H1 (cell line): ENCODE results near the gene STX17. TPM values are rescaled to one million over a fixed set of nuclear protein-coding genes. Genes with fewer than 3 reads are reported as not detected.

Experiments
- CTCF ChIA-PET: fragments of 300-600 bp; sonication (Branson Sonifier 250); formaldehyde crosslinking; loops from one replicate; lab custom pipeline; 2021; ENCODE audit not compliant: partially characterized antibody; lab: Charles Lee
- POLR2A ChIA-PET: fragments of 300-600 bp; sonication (Branson Sonifier 250); formaldehyde crosslinking; loops from one replicate; lab custom pipeline; 2021; ENCODE audit warnings: inconsistent platforms; ENCODE audit not compliant: partially characterized antibody; lab: Charles Lee
- DNase-seq, 2 experiments: peaks; one replicate each; pipeline versions ENCODE4 v3.0.0 to v3.0.0-alpha.2; 2010 to 2022; ENCODE audit warnings: low spot score in 2 of 2, low read depth in 1 of 2, mixed read lengths in 1 of 2
- FAIRE-seq: peaks from 2 replicates; lab custom pipeline; 2011; peaks lifted over from hg19 to GRCh38; lab: Jason Lieb, UNC
- H2AFZ ChIP-seq: 2 replicates; pipeline ENCODE4 v1.8.1; 2012; ENCODE audit warnings: low read length, inconsistent platforms
- H2AK5ac ChIP-seq: 2 replicates; pipeline ENCODE4 v1.6.1; 2013; ENCODE audit warnings: low read depth, low read length
- H2BK120ac ChIP-seq: replicated peaks from 2 replicates; pipeline ENCODE3; 2013; ENCODE audit warnings: low read depth, low read length, inconsistent platforms
- H2BK12ac ChIP-seq: 2 replicates; pipeline ENCODE4 v1.6.1; 2013; ENCODE audit warnings: low read depth, low read length
- H2BK15ac ChIP-seq: 2 replicates; pipeline ENCODE4 v1.6.1; 2013; ENCODE audit warnings: low read length
- H2BK20ac ChIP-seq: 2 replicates; pipeline ENCODE4 v1.6.1; 2013; ENCODE audit warnings: low read length
- H2BK5ac ChIP-seq: 2 replicates; pipeline ENCODE4 v1.6.1; 2013; ENCODE audit warnings: low read depth, low read length
- H3K14ac ChIP-seq: 2 replicates; pipeline ENCODE4 v1.6.1; 2013; ENCODE audit warnings: inconsistent platforms; ENCODE audit not compliant: insufficient read length
- H3K18ac ChIP-seq: 2 replicates; pipeline ENCODE4 v1.6.1; 2013; ENCODE audit warnings: low read length; ENCODE audit errors: extremely low read depth
- H3K23ac ChIP-seq: 2 replicates; pipeline ENCODE4 v1.6.1; 2013; ENCODE audit warnings: inconsistent platforms; ENCODE audit not compliant: insufficient read length
- H3K23me2 ChIP-seq: 2 replicates; pipeline ENCODE4 v1.6.1; 2013; ENCODE audit warnings: low read depth, low read length
- H3K27ac ChIP-seq: 2 replicates; pipeline ENCODE4 v1.6.1; 2011; ENCODE audit warnings: low read depth, low read length, inconsistent platforms
- H3K27me3 ChIP-seq, 4 experiments: replicated peaks in 1 of 4; 1 replicate in 1 of 4; 2 replicates in 3 of 4; pipeline versions ENCODE4 v1.6.1 to v1.8.1; 2011 to 2013; ENCODE audit warnings: low read length in 3 of 4, mild to moderate bottlenecking in 3 of 4, inconsistent platforms in 2 of 4, mixed read lengths in 2 of 4, moderate library complexity in 1 of 4; ENCODE audit not compliant: control insufficient read depth in 3 of 4, insufficient read depth in 3 of 4; ENCODE audit errors: extremely low read depth in 1 of 4
- H3K36me3 ChIP-seq, 4 experiments: 2 replicates each; pipeline versions ENCODE4 v1.6.1 to v1.8.1; 2011 to 2013; ENCODE audit warnings: mild to moderate bottlenecking in 4 of 4, low read length in 3 of 4, moderate library complexity in 2 of 4, control low read depth in 1 of 4, inconsistent platforms in 1 of 4; ENCODE audit not compliant: insufficient read depth in 4 of 4, control insufficient read depth in 2 of 4
- H3K4ac ChIP-seq: replicated peaks from 2 replicates; pipeline ENCODE3; 2013; ENCODE audit warnings: low read length, low read depth, mixed read lengths, inconsistent platforms; ENCODE audit not compliant: insufficient read length
- H3K4me1 ChIP-seq, 4 experiments: replicated peaks in 1 of 4; 1 replicate in 1 of 4; 2 replicates in 3 of 4; pipeline versions ENCODE4 v1.6.1 to v1.8.1; 2011 to 2013; ENCODE audit warnings: low read length in 3 of 4, inconsistent platforms in 2 of 4, mixed read lengths in 1 of 4; ENCODE audit not compliant: insufficient read depth in 4 of 4, control insufficient read depth in 3 of 4
- H3K4me2 ChIP-seq, 2 experiments: 2 replicates each; pipeline versions ENCODE4 v1.6.1 to v1.8.1; 2011 to 2013; ENCODE audit warnings: low read depth in 2 of 2, low read length in 2 of 2, control low read depth in 1 of 2, inconsistent platforms in 1 of 2, mild to moderate bottlenecking in 1 of 2; ENCODE audit not compliant: insufficient read depth in 1 of 2
- H3K4me3 ChIP-seq, 4 experiments: fragments of 200-600, 300-600 bp in 1 of 4; sonication (generic), shearing (Covaris generic), sonication (Bioruptor Twin) in 1 of 4; 2 replicates each; pipeline versions ENCODE4 v1.5.1 to v1.8.1; 2011 to 2016; ENCODE audit warnings: low read length in 4 of 4, low read depth in 3 of 4, control low read depth in 2 of 4, inconsistent platforms in 2 of 4, mild to moderate bottlenecking in 2 of 4, mixed read lengths in 1 of 4, moderate library complexity in 1 of 4; ENCODE audit not compliant: insufficient read depth in 2 of 4; ENCODE audit errors: extremely low read depth in 1 of 4
- H3K56ac ChIP-seq: replicated peaks from 2 replicates; pipeline ENCODE3; 2013; ENCODE audit warnings: low read depth, mild to moderate bottlenecking, mixed read lengths, low read length, inconsistent platforms; ENCODE audit not compliant: insufficient read length
- H3K79me1 ChIP-seq: 2 replicates; pipeline ENCODE4 v1.6.1; 2013; ENCODE audit warnings: low read depth, low read length, control low read depth
- H3K79me2 ChIP-seq, 2 experiments: 2 replicates each; pipeline versions ENCODE4 v1.6.1 to v1.8.1; 2012 to 2013; ENCODE audit warnings: low read length in 2 of 2, mild to moderate bottlenecking in 2 of 2, inconsistent platforms in 1 of 2; ENCODE audit not compliant: insufficient read depth in 2 of 2, control insufficient read depth in 1 of 2
- H3K9ac ChIP-seq, 4 experiments: replicated peaks in 1 of 4; 1 replicate in 1 of 4; 2 replicates in 3 of 4; pipeline versions ENCODE4 v1.6.1 to v1.8.1; 2011 to 2013; ENCODE audit warnings: low read depth in 3 of 4, low read length in 3 of 4, control low read depth in 2 of 4, mild to moderate bottlenecking in 2 of 4, moderate library complexity in 2 of 4, inconsistent platforms in 1 of 4; ENCODE audit errors: extremely low read depth in 1 of 4
- H3K9me3 ChIP-seq, 2 experiments: 2 replicates each; pipeline versions ENCODE4 v1.6.1 to v1.8.1; 2012 to 2013; ENCODE audit warnings: mild to moderate bottlenecking in 2 of 2, moderate library complexity in 2 of 2, control low read depth in 1 of 2, inconsistent platforms in 1 of 2, low read depth in 1 of 2, low read length in 1 of 2, mixed read lengths in 1 of 2; ENCODE audit not compliant: insufficient read depth in 2 of 2
- H4K20me1 ChIP-seq, 2 experiments: replicated peaks in 1 of 2; 2 replicates each; pipeline versions ENCODE3 to v1.8.1; 2011 to 2013; ENCODE audit warnings: inconsistent platforms in 2 of 2, low read length in 2 of 2, mild to moderate bottlenecking in 1 of 2; ENCODE audit not compliant: insufficient read depth in 2 of 2, control insufficient read depth in 1 of 2
- H4K5ac ChIP-seq: 2 replicates; pipeline ENCODE4 v1.6.1; 2013; ENCODE audit warnings: low read length, low read depth, mixed read lengths, inconsistent platforms; ENCODE audit not compliant: insufficient read length
- H4K8ac ChIP-seq: 2 replicates; pipeline ENCODE4 v1.8.0; 2013; ENCODE audit warnings: mild to moderate bottlenecking, moderate library complexity, low read length, inconsistent platforms; ENCODE audit not compliant: insufficient read depth; ENCODE audit errors: extremely low read depth
- H4K91ac ChIP-seq: replicated peaks from 2 replicates; pipeline ENCODE3; 2013; ENCODE audit warnings: low read length, mixed read lengths, inconsistent platforms; ENCODE audit not compliant: insufficient read length
- JUND ChIP-seq: IDR thresholded peaks from 2 replicates; pipeline ENCODE4 v1.6.1; 2011; ENCODE audit warnings: mild to moderate bottlenecking, improper control_type of control experiment, low read length
- KDM4A ChIP-seq: IDR thresholded peaks from one replicate; pipeline ENCODE4 v1.7.1; 2012; ENCODE audit warnings: low read depth, mild to moderate bottlenecking, moderate library complexity, low read length, inconsistent platforms; ENCODE audit not compliant: severe bottlenecking
- RBBP5 ChIP-seq: IDR thresholded peaks from 2 replicates; pipeline ENCODE4 v1.7.1; 2012; ENCODE audit warnings: low read depth, mild to moderate bottlenecking, inconsistent platforms, low read length, moderate library complexity, borderline replicate concordance
- RXRA ChIP-seq: IDR thresholded peaks from 2 replicates; pipeline ENCODE4 v1.6.1; 2011; ENCODE audit warnings: low read depth, mild to moderate bottlenecking, low read length, moderate library complexity; ENCODE audit not compliant: insufficient read depth
- YY1 ChIP-seq: IDR thresholded peaks from 2 replicates; pipeline ENCODE4 v1.6.1; 2011; ENCODE audit warnings: low read depth, mild to moderate bottlenecking, low read length
- WGBS, 2 experiments: shearing (Covaris generic) in 1 of 2; methylation state at CpG; one replicate each; pipeline versions ENCODE4 v1.1.6 to v1.1.7; 2013 to 2015; ENCODE audit warnings: low lambda C conversion rate in 2 of 2, mixed read lengths in 2 of 2, inconsistent platforms in 1 of 2, low coverage in 1 of 2, missing lambda C conversion rate in 1 of 2; ENCODE audit not compliant: insufficient replicate concordance in 2 of 2, insufficient coverage in 1 of 2, insufficient read length in 1 of 2; ENCODE audit errors: extremely low coverage in 1 of 2, missing lambda C conversion rate in 1 of 2; 5-methylcytosine and 5-hydroxymethylcytosine counted together
- polyA plus RNA-seq, 7 experiments: library from polyadenylated mRNA; depleted of rRNA in 3 of 7; stranded (reverse) in 5 of 7; unstranded in 2 of 7; fragments of >200 nt in 5 of 7; fragments of 200-250 nt in 2 of 7; gene quantifications; 1 replicate in 5 of 7; 2 replicates in 1 of 7; 4 replicates in 1 of 7; pipeline versions ENCODE4 v1.2.1 to v1.2.3, GENCODE V29; 2011 to 2013; ENCODE audit warnings: missing spikeins in 2 of 7, mixed read lengths in 2 of 7
- total RNA-seq: library from RNA; stranded (reverse); fragmentation: NEBNext Ultra II Directional; extraction: Animal tissue kit (Norgen Biotek cat#: 25700); gene quantifications from 2 replicates; pipeline ENCODE4 v1.2.1, GENCODE V29; 2021
- TF ChIP-seq, protein P1 (sequence below), 3 experiments: IDR thresholded peaks; 1 replicate in 2 of 3; 2 replicates in 1 of 3; pipeline versions ENCODE4 v1.5.1 to v1.6.1; 2011; ENCODE audit warnings: low read length in 3 of 3, mild to moderate bottlenecking in 3 of 3, inconsistent platforms in 2 of 3, low read depth in 1 of 3, moderate library complexity in 1 of 3; ENCODE audit not compliant: insufficient read depth in 1 of 3; ENCODE audit errors: control extremely low read depth in 1 of 3

STX17 gene
- total and polyA plus RNA-seq, 2 of the 8 experiments (the other 6 are each of a cell fraction or from before 2014, with no cell fraction given): 4.5 to 16.3 TPM

DNA sequence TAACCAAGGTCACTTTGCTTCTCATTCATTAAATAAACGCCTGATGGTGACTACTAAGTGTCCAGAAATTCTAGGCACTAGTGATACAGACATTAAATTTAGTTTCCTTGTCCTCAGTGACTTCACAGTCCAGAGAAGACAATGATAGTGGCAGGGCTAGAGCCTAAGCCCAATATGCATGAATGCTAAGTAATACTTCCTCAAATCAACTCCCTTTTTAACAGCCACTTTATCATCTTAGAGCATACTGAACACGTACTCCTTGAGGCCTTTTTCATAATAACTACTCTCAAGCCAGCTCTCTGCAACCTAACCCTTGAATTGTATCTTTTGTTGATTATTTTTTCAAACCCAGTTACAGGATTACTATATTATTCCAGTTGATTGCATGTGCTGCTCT, 74.1 kb downstream of the STX17 start:
- Histone ChIP-seq H3K79me1 (no peaks in the 10 kb centered on the region), H2AFZ (no peak overlapping the region), H3K18ac (no peak overlapping the region), H2BK20ac (no peak overlapping the region), H3K36me3 (no peaks in the 10 kb centered on the region), H3K4me1 (no peaks in the 10 kb centered on the region), H4K20me1 (no peaks in the 10 kb centered on the region), H2BK120ac (no peak overlapping the region), H3K4ac (no peak overlapping the region), H3K9ac (no peak overlapping the region), H3K14ac (no peak overlapping the region), H2BK12ac (no peak overlapping the region), H2BK15ac (no peak overlapping the region), H4K8ac (no peak overlapping the region), H2BK5ac (no peak overlapping the region), H3K23ac (no peak overlapping the region), H3K27me3 (no peaks in the 10 kb centered on the region), H2AK5ac (no peak overlapping the region), H4K5ac (no peak overlapping the region), H3K4me2 (no peak overlapping the region), H3K4me3 (no peak overlapping the region), H3K9me3 (no peaks in the 10 kb centered on the region), H3K27ac (no peak overlapping the region), H3K56ac (no peak overlapping the region), H3K79me2 (no peaks in the 10 kb centered on the region), H3K23me2 (no peaks in the 10 kb centered on the region), H4K91ac (no peak overlapping the region)
- ChIA-PET CTCF (interaction anchor here (2.2 kb wide), 1 partner anchor 796 kb away, joined by 6 read pairs; no protein-coding TSS in a partner anchor), POLR2A (no interaction called here)
- 88% methylated on average over 2 of the region's 2 CpGs; no CpG with 5 or more reads in 1 of the 2 experiments for WGBS, 2 experiments
- no peak for FAIRE-seq
- DNase-seq: no peak
- no peak for TF ChIP-seq KDM4A
- TF ChIP-seq YY1: no peak
- TF ChIP-seq RBBP5: no peak
- TF ChIP-seq JUND: no peak
- TF ChIP-seq, protein P1, sequence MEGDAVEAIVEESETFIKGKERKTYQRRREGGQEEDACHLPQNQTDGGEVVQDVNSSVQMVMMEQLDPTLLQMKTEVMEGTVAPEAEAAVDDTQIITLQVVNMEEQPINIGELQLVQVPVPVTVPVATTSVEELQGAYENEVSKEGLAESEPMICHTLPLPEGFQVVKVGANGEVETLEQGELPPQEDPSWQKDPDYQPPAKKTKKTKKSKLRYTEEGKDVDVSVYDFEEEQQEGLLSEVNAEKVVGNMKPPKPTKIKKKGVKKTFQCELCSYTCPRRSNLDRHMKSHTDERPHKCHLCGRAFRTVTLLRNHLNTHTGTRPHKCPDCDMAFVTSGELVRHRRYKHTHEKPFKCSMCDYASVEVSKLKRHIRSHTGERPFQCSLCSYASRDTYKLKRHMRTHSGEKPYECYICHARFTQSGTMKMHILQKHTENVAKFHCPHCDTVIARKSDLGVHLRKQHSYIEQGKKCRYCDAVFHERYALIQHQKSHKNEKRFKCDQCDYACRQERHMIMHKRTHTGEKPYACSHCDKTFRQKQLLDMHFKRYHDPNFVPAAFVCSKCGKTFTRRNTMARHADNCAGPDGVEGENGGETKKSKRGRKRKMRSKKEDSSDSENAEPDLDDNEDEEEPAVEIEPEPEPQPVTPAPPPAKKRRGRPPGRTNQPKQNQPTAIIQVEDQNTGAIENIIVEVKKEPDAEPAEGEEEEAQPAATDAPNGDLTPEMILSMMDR (IDR thresholded peaks at IDR 0.05; ENCODE audit: control extremely low read depth in 1 of 3, insufficient read depth in 1 of 3, low read depth in 1 of 3, low read length in 3 of 3): no peak
- TF ChIP-seq RXRA: no peak
